ENCODE results near the gene CRB3. TPM values are rescaled to one million over a fixed set of nuclear protein-coding genes. Genes with fewer than 3 reads are reported as not detected.

CRB3 gene
- total RNA-seq, 1 experiment from 2014 or later: 29.9 TPM

DNA sequence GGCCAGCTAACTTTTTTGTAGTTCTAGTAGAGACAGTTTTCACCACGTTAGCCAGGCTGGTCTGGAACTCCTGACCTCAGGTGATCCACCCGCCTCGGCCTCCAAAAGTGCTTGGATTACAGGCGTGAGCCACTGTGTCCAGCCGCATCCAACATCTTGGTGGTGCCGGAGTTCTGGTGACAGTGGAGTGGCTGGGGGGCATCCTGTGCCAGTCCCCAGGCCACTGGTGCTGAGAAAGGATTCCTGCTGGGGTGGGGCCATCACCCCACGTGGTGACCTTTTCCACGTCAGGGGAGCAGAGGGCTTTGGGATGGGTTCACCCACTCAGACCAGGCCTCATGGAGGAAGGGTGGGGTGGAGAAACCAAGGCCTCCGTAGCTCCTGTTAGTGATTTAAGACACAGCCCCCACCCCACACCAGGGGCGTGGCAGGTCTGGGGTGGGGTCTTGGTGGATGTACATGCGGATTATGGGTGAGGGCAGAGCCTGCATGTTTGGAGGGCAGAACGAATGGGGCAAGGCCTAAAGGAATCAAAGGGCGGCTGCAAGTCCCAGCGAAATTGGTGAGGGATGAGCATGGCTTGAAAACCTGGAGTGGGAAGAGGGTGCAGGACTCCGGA lies 51.0 kb downstream of the CRB3 start (continued):
- TF ChIP-seq FOXP4 (CRISPR knock-in tag; IDR thresholded peaks at IDR 0.05): no peak
- TF ChIP-seq NFE2L1 (CRISPR knock-in tag; IDR thresholded peaks at IDR 0.05): no peak
- TF ChIP-seq, protein P1, sequence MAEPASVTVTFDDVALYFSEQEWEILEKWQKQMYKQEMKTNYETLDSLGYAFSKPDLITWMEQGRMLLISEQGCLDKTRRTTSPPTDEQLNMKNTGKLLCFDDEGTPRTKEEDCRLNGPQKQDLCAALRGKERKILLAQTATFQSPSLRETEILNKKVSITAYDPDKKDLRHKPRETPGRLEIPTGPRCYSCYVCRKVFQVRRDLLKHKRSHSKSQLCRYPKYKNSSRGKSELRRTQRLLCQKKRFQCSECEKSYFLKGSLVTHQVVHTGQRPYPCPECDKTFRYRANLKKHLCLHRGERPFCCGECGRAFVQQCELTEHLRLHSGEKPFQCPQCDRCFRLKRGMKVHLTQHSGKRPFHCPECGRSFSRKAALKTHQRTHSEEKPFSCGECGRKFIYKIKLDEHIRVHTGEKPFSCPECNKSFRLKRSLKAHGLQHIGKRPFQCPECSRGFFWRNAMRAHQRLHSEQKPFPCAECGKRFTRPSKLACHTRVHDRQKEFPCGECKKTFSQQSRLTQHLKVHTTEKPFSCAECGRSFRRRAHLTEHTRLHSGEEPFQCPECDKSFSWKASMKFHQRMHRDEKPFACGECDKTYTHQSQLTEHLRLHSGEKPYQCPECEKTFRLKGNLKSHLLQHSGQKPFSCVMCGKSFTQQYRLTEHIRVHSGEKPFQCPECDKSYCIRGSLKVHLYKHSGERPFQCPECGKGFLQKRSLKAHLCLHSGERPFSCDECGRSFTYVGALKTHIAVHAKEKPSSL (CRISPR knock-in tag; conservative IDR thresholded peaks at IDR 0.05): no peak
- TF ChIP-seq ESRRA (CRISPR knock-in tag; IDR thresholded peaks at IDR 0.05; ENCODE audit: borderline replicate concordance): no peak
- TF ChIP-seq, protein P2, sequence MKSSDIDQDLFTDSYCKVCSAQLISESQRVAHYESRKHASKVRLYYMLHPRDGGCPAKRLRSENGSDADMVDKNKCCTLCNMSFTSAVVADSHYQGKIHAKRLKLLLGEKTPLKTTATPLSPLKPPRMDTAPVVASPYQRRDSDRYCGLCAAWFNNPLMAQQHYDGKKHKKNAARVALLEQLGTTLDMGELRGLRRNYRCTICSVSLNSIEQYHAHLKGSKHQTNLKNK (CRISPR knock-in tag; IDR thresholded peaks at IDR 0.05): no peak
- TF ChIP-seq ZSCAN18 (CRISPR knock-in tag; IDR thresholded peaks at IDR 0.05): no peak
- no peak for TF ChIP-seq ZNF263 (CRISPR knock-in tag; IDR thresholded peaks at IDR 0.05; ENCODE audit: low read depth)

DNA sequence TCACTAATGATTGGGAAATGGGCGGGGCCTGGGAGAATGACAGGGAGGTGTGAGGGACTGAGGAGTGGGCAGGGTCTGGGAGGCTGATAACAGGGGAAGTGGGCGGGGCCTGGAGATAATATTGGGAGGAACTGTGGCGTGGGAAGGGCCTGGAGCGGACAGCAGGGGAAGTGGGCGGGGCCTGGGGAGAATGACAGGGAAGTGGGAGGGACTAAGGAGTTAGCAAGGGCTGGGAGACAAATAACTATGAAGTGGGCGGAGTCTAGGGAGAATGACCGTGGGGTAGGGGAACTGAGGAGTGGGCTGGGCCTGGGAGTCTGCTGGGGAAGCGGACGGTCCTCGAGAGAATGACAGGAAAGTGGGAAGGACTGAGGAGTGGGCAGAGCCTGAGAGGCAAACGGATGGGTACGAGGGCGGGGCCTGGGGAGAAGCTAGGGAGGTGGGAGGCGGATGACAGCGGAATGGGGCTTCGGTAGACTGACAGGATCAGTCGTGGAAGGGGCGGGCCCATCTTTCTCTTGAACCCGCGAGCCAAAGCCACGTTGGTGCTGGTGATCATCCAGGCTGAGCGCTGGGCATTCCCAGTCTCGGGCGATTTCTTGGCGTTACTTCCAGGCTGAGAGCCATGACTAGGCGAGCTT lies 52.1 kb downstream of the CRB3 start:
- ATAC-seq: peak; percentile 88
- Mint-ChIP-seq H3K4me1 (peaks cover 12% of the 10 kb centered on the region), H3K9me3 (no peaks in the 10 kb centered on the region), H3K36me3 (no peaks in the 10 kb centered on the region), H3K27me3 (ENCODE audit: low read depth) (peaks cover 20% of the 10 kb centered on the region), H3K27ac (no peak overlapping the region), H3K4me3 (peak overlapping the region; percentile 91)
- POLR2A ChIA-PET: interaction anchor here (0.6 to 1.6 kb wide), 4 partner anchors 14 to 844 kb away, joined by 3 to 4 read pairs (median 4); partner anchors contain the start of gene TNFSF9
- CTCF ChIA-PET: interaction anchor here (0.6 to 1.8 kb wide), 38 partner anchors 9 to 350 kb away, joined by 3 to 31 read pairs (median 4); partner anchors contain the start of genes CRB3, DENND1C, GPR108 and TNFSF9
- peak; percentile 99 for DNase-seq (ENCODE audit: low spot score)
- TF ChIP-seq NFE2L1 (CRISPR knock-in tag; IDR thresholded peaks at IDR 0.05): no peak
- no peak for TF ChIP-seq ETV6 (CRISPR knock-in tag; IDR thresholded peaks at IDR 0.05)
- TF ChIP-seq SP1 (CRISPR knock-in tag; conservative IDR thresholded peaks at IDR 0.05): peak; percentile 74

Small RNA genes lying within 50 kb of the gene (microRNA-seq; reads per million reads assigned to microRNA genes)
- gene MIR3940 (ENCODE audit: borderline number of aligned reads): 15.0 reads per million, percentile 35 among the genes with 10 or more reads in this experiment

Other genes with a start within 250 kb of the CRB3 start
- gene MLLT1, start 184.3 kb upstream of the CRB3 start, total RNA-seq (2021): 49.9 to 58.2 TPM (median 50.2 TPM) in 3 replicates
- gene ACER1, start 130.7 kb upstream of the CRB3 start, total RNA-seq (2021): not detected in 3 replicates
- 86.2 to 95.8 TPM (median 91.9 TPM) in 3 replicates for gene CLPP, start 102.7 kb upstream of the CRB3 start, total RNA-seq (2021)
- 96.4 to 119 TPM (median 114 TPM) in 3 replicates for gene ALKBH7, start 91.5 kb upstream of the CRB3 start, total RNA-seq (2021)
- gene PSPN, start 88.3 kb upstream of the CRB3 start, total RNA-seq (2021): 1.9 to 3.5 TPM (median 2.9 TPM) in 3 replicates
- 61.5 to 62.9 TPM (median 62.4 TPM) in 3 replicates for gene GTF2F1, start 71.1 kb upstream of the CRB3 start, total RNA-seq (2021)
- 528 to 572 TPM (median 549 TPM) in 3 replicates for gene KHSRP, start 39.5 kb upstream of the CRB3 start, total RNA-seq (2021)
- 0.18 to 0.35 TPM (median 0.21 TPM) in 3 replicates for gene SLC25A41, start 30.5 kb upstream of the CRB3 start, total RNA-seq (2021)
- gene SLC25A23, start 4.5 kb upstream of the CRB3 start, total RNA-seq (2021): 63.6 to 69.1 TPM (median 63.7 TPM) in 3 replicates
- gene DENND1C, start 17.5 kb downstream of the CRB3 start, total RNA-seq (2021): 4.3 to 6.3 TPM (median 6.1 TPM) in 3 replicates
- gene TUBB4A, start 38.0 kb downstream of the CRB3 start, total RNA-seq (2021): 18.5 to 33.1 TPM (median 30.2 TPM) in 3 replicates
- gene TNFSF9, start 66.8 kb downstream of the CRB3 start, total RNA-seq (2021): 2.6 to 2.9 TPM (median 2.7 TPM) in 3 replicates
- 1.7 to 2.1 TPM (median 1.7 TPM) in 3 replicates for gene CD70, start 126.9 kb downstream of the CRB3 start, total RNA-seq (2021)
- gene TNFSF14, start 205.9 kb downstream of the CRB3 start, total RNA-seq (2021): 0.13 to 0.27 TPM (median 0.27 TPM) in 3 replicates